ENCODE results near the gene EPB41L3. TPM values are rescaled to one million over a fixed set of nuclear protein-coding genes. Genes with fewer than 3 reads are reported as not detected.

Gene EPB41L3
- polyA plus RNA-seq, 1 donor from 2014 or later = 19.6 TPM

DNA sequence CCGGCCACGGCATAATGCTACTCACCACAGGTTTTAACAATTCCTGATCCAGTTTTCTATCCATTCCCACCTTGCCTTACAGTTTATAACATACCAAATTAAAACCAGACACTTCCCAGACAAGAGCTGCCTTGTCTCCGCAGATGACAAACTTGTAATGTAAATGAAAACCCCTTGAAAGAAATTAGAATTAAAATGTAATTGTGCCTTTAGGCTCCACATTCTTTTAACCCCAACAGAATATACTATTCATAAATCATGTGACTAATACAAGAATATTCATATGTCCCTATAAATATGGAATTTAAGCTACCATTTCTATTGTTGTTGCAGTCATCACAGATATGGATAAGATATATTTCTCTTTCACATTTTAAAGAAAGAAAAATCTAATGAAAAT is 178.4 kb downstream of the EPB41L3 start:
- Histone ChIP-seq H3F3A (ENCODE audit: insufficient read depth, low read length, poor library complexity, severe bottlenecking) (no peaks in the 10 kb centered on the region), H3K9me2 (ENCODE audit: insufficient read depth, low read length) (no peaks in the 10 kb centered on the region), H3K4me3 (ENCODE audit: low read length) (no peak overlapping the region), H3K36me3 (ENCODE audit: insufficient read depth, low read length) (no peaks in the 10 kb centered on the region), H3K9ac (ENCODE audit: low read length) (no peak overlapping the region), H3K79me2 (replicated peaks; ENCODE audit: insufficient read depth, low read length) (no peaks in the 10 kb centered on the region), H3K27me3 (ENCODE audit: insufficient read depth, low read depth, low read length) (no peaks in the 10 kb centered on the region), H2AFZ (ENCODE audit: low read depth, low read length) (no peak overlapping the region), H4K20me1 (ENCODE audit: insufficient read depth) (no peaks in the 10 kb centered on the region), H3K27ac (ENCODE audit: low read length) (no peak overlapping the region), H3K9me3 (ENCODE audit: low read length) (no peaks in the 10 kb centered on the region), H3K4me2 (ENCODE audit: low read length) (no peak overlapping the region)
- no peak for TF ChIP-seq POLR2AphosphoS5 (IDR thresholded peaks at IDR 0.05)
- no peak for TF ChIP-seq EP300 (conservative IDR thresholded peaks at IDR 0.05; ENCODE audit: poor library complexity, severe bottlenecking)
- TF ChIP-seq, protein P1, sequence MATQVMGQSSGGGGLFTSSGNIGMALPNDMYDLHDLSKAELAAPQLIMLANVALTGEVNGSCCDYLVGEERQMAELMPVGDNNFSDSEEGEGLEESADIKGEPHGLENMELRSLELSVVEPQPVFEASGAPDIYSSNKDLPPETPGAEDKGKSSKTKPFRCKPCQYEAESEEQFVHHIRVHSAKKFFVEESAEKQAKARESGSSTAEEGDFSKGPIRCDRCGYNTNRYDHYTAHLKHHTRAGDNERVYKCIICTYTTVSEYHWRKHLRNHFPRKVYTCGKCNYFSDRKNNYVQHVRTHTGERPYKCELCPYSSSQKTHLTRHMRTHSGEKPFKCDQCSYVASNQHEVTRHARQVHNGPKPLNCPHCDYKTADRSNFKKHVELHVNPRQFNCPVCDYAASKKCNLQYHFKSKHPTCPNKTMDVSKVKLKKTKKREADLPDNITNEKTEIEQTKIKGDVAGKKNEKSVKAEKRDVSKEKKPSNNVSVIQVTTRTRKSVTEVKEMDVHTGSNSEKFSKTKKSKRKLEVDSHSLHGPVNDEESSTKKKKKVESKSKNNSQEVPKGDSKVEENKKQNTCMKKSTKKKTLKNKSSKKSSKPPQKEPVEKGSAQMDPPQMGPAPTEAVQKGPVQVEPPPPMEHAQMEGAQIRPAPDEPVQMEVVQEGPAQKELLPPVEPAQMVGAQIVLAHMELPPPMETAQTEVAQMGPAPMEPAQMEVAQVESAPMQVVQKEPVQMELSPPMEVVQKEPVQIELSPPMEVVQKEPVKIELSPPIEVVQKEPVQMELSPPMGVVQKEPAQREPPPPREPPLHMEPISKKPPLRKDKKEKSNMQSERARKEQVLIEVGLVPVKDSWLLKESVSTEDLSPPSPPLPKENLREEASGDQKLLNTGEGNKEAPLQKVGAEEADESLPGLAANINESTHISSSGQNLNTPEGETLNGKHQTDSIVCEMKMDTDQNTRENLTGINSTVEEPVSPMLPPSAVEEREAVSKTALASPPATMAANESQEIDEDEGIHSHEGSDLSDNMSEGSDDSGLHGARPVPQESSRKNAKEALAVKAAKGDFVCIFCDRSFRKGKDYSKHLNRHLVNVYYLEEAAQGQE (IDR thresholded peaks at IDR 0.05; ENCODE audit: borderline replicate concordance) = no peak
- no peak for TF ChIP-seq SMC3 (conservative IDR thresholded peaks at IDR 0.05; ENCODE audit: poor library complexity)
- no peak for TF ChIP-seq RAD21 (conservative IDR thresholded peaks at IDR 0.05)
- TF ChIP-seq TAF1 (IDR thresholded peaks at IDR 0.05; ENCODE audit: low read depth) = no peak
- TF ChIP-seq MXI1 (conservative IDR thresholded peaks at IDR 0.05; ENCODE audit: poor library complexity, severe bottlenecking) = no peak
- no peak for TF ChIP-seq EZH2 (IDR thresholded peaks at IDR 0.05; ENCODE audit: borderline replicate concordance, insufficient read depth, low read length, poor library complexity, severe bottlenecking)
- TF ChIP-seq, protein P2, sequence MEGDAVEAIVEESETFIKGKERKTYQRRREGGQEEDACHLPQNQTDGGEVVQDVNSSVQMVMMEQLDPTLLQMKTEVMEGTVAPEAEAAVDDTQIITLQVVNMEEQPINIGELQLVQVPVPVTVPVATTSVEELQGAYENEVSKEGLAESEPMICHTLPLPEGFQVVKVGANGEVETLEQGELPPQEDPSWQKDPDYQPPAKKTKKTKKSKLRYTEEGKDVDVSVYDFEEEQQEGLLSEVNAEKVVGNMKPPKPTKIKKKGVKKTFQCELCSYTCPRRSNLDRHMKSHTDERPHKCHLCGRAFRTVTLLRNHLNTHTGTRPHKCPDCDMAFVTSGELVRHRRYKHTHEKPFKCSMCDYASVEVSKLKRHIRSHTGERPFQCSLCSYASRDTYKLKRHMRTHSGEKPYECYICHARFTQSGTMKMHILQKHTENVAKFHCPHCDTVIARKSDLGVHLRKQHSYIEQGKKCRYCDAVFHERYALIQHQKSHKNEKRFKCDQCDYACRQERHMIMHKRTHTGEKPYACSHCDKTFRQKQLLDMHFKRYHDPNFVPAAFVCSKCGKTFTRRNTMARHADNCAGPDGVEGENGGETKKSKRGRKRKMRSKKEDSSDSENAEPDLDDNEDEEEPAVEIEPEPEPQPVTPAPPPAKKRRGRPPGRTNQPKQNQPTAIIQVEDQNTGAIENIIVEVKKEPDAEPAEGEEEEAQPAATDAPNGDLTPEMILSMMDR (IDR thresholded peaks at IDR 0.05; ENCODE audit: poor library complexity, severe bottlenecking) = no peak

DNA sequence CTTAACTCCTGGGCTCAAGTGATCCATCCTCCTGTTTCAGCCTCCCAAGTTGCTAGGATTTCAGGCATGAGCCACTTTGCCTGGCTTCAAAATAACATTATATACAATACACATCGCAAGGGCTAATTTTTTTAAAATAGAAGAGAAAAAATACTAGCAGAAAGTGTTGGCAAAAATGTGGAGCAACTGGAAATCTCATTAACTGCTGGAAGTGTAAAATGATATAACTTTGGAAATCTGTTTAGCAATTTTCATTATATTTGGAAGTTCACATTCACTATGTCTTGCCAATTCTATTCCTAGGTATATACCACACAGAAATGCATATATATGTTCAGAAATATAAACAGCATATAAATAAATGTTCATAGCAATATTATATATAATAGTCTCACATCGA is 193.2 kb downstream of the EPB41L3 start:
- Histone ChIP-seq H3K4me3 (ENCODE audit: low read length) (no peak overlapping the region), H3F3A (ENCODE audit: insufficient read depth, low read length, poor library complexity, severe bottlenecking) (no peaks in the 10 kb centered on the region), H3K27me3 (ENCODE audit: insufficient read depth, low read depth, low read length) (no peaks in the 10 kb centered on the region), H3K27ac (ENCODE audit: low read length) (no peak overlapping the region), H4K20me1 (ENCODE audit: insufficient read depth) (no peaks in the 10 kb centered on the region), H3K9ac (ENCODE audit: low read length) (no peak overlapping the region), H3K4me2 (ENCODE audit: low read length) (no peak overlapping the region), H2AFZ (ENCODE audit: low read depth, low read length) (no peak overlapping the region), H3K9me3 (ENCODE audit: low read length) (no peaks in the 10 kb centered on the region), H3K9me2 (ENCODE audit: insufficient read depth, low read length) (no peaks in the 10 kb centered on the region), H3K36me3 (ENCODE audit: insufficient read depth, low read length) (no peaks in the 10 kb centered on the region), H3K79me2 (replicated peaks; ENCODE audit: insufficient read depth, low read length) (no peaks in the 10 kb centered on the region)
- no peak for TF ChIP-seq RAD21 (conservative IDR thresholded peaks at IDR 0.05)
- TF ChIP-seq, protein P1 (IDR thresholded peaks at IDR 0.05; ENCODE audit: borderline replicate concordance) = no peak
- no peak for TF ChIP-seq EZH2 (IDR thresholded peaks at IDR 0.05; ENCODE audit: borderline replicate concordance, insufficient read depth, low read length, poor library complexity, severe bottlenecking)
- TF ChIP-seq MXI1 (conservative IDR thresholded peaks at IDR 0.05; ENCODE audit: poor library complexity, severe bottlenecking) = no peak
- TF ChIP-seq TAF1 (IDR thresholded peaks at IDR 0.05; ENCODE audit: low read depth) = no peak
- TF ChIP-seq SMC3 (conservative IDR thresholded peaks at IDR 0.05; ENCODE audit: poor library complexity) = no peak
- no peak for TF ChIP-seq EP300 (conservative IDR thresholded peaks at IDR 0.05; ENCODE audit: poor library complexity, severe bottlenecking)
- TF ChIP-seq, protein P2 (IDR thresholded peaks at IDR 0.05; ENCODE audit: poor library complexity, severe bottlenecking) = no peak
- TF ChIP-seq POLR2AphosphoS5 (IDR thresholded peaks at IDR 0.05) = no peak

All from neural cell (in vitro differentiated cells).